Activated T-helper 1 cell treated with Interleukin-2 at 50 U/mL for 16 hours (primary cell): ENCODE measurements around the gene PTCHD1.

Experiments
- DNase-seq: peaks from one replicate; pipeline ENCODE4 v3.0.0-alpha.2; 2020; ENCODE audit warnings: low read depth

PTCHD1 gene

DNA sequence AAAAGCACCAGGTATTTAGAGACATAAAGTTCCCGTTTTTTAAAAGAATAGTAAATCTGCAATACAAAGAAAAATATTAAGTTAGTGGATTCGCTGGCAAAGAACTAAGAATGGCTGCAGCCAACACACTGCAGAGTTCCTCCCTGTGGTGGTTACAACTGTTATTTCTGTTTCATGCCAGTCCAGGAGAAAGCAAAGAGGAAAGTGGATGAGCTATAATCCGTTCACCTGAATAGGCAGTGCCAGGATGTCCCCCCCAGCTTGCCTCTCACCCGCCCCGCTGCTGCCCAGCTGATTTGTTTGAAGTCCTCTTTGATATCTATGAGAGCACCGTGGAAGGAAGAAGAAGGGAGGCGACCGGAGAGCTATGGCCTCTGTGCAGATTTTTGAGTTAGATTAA is 63.9 kb downstream of the PTCHD1 start:
- DNase-seq: no peak

DNA sequence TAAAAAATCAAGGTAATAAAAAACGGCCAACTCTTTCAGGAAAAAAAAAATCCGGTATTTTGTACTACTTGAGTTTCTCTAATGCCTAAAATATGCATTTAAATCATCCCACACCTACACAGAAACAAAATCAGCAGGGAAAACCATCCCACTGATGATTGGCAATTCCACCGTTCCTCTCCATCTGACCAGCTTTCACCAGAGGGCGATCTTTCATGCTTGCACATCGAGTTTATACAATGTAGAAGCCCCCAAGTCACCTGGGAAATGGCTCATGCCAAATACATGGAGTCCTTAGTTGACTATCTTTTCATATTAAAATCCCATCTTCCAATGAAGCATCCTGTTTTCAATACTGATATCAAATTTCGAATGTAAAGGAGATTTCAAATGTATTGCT is 69.2 kb downstream of the PTCHD1 start:
- DNase-seq: no peak

DNA sequence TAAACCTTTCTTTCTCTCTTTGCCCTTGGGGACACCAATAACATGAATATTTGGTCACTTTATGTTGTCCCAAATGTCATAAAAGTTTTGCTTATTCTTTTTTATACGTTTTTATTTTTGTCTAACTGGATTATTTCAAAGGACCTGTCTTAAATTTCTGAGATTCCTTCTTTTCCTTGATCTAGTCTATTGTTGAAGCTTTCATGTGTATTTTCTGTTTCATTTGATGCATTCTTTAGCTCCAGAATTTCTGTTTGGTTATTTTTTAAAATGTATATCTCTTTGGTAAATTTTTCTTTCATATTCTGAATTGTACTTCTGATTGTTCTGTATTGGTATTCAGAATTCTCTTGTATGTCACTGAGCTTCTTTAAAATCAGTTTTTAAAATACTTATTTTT is 88.3 kb downstream of the PTCHD1 start:
- DNase-seq: no peak

DNA sequence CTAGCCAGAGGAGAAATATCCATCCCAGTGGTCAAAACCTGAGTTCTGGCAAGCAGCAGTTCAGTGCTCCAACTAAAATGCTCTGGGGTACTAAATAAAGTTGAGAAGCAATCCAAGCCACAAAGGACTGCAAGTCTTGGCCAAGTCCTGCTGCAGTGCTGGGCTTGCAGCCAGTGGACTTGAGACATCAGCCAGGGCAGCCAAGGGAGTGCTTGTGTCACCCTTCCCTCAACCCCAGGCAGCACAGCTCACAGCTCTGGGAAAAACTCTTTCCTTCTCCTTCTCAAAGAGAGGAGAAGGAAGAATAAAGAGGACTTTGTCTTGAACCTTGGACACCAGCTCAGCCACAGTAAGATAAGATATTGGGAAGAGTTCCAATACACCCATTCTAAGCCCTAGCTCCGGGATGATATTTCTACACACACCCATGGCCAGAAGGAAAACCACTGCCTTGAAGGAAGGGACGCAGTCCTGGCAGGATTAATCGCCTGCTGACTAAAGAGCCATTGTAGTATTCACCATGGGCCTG is 99.8 kb downstream of the PTCHD1 start:
- DNase-seq: no peak

DNA sequence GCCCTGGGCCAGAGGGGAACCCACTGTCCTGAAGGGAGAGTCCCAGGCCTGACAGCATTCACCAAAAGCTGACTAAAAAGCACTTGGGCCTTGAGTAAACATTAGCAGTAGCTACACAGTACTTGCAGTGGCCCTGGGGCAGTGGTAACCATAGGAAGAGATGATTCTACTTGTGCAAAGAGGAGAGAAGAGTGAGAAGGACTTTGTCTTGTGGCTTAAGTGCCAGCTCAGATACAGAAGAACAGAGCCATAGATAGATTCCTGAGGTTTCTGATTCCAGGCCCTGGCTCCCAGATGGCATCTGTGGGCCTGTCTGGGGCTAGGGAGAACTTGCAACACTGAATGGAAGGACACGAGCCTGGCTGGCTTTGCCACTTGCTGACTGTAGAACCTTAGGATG is 100.5 kb downstream of the PTCHD1 start:
- no peak for DNase-seq

DNA sequence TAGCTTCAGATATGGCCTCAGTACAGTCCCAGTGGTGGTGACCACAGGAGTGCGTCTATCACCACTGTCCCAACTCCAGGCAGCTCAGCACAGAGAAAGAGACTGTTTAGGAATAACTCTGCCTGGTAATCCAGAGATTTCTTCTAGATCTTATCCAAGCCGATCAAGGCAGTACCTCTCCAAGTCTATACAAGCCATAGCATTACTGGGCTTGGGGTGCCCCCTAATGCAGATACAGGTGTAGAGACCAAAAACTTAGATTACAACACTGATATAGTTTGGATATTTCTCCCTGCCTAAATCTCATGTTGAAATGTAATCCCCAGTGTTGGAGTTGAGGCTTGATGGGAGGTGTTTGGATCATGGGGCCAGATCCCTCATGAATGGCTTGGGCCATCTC is 100.9 kb downstream of the PTCHD1 start:
- DNase-seq: no peak

DNA sequence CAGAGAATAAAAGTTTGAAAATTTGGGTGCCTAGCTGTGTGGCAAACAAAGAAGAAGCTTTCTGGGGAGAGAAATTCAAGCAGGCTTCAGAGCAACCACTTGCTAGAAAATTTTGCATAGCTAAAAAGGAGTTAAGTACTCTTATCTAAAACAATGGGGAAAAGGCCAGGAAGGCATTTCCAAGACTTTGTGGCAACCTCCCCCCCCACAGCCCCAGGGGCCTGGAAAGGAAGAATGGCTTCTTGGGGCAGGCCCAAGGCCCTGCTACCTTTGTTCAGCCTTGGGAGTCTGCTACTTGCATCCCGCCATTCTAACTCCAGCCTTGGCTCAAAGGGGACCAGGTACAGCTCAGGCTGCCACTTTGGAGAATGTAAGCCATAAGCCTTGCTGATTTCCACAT is 102.2 kb downstream of the PTCHD1 start:
- no peak for DNase-seq

DNA sequence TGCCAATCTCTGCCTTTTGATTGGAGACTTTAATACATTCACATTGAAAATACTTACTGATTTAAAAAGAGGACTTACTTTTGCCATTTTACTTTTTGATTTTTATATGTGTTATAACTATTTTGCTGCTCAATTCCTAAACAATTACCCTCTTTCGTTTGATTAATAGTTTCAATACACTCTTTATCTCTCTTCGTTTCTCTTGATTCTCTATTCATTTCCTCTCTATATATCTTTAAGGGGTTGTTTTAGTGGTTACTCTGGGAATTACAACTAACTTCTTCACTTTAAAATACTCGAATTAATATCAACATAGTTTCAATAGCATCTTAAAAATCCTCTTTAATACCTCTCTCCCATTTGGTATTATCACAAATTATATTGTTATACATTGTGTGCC is 116.6 kb downstream of the PTCHD1 start:
- DNase-seq: no peak
